ENCODE measurements around the gene IKZF2.

DNA sequence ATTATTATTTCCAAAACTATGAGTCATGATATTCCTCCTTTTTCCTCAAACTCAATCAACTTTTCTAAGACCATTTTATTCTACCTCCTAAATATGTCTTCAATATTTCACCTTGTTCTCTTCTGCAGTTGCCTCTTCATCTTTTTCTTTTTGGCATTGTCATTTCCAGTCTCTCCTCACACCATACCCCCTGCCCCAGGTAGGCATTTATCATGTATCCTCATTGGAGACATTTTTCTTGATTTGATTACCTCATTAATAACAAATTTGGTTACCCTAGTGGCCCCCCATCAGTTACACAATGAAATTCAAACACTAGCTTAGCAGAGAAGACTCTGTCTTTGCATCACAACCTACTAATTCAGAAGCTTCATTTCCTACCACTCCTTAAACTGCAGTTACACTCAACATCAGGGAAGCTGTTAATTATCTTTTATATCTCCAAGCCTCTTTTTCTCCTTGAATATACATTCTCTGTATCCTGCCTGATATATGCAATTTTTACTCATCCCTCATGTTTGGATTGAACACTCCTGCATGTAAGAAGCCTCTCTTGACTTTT lies 133.0 kb downstream of the IKZF2 start:
- TF ChIP-seq EZH2phosphoT487 (IDR thresholded peaks at IDR 0.05; ENCODE audit: low read length): no peak
- TF ChIP-seq, protein P1, sequence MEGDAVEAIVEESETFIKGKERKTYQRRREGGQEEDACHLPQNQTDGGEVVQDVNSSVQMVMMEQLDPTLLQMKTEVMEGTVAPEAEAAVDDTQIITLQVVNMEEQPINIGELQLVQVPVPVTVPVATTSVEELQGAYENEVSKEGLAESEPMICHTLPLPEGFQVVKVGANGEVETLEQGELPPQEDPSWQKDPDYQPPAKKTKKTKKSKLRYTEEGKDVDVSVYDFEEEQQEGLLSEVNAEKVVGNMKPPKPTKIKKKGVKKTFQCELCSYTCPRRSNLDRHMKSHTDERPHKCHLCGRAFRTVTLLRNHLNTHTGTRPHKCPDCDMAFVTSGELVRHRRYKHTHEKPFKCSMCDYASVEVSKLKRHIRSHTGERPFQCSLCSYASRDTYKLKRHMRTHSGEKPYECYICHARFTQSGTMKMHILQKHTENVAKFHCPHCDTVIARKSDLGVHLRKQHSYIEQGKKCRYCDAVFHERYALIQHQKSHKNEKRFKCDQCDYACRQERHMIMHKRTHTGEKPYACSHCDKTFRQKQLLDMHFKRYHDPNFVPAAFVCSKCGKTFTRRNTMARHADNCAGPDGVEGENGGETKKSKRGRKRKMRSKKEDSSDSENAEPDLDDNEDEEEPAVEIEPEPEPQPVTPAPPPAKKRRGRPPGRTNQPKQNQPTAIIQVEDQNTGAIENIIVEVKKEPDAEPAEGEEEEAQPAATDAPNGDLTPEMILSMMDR (IDR thresholded peaks at IDR 0.05; ENCODE audit: low read length): no peak
- no peak for TF ChIP-seq EZH2 (optimal IDR thresholded peaks at IDR 0.05; ENCODE audit: low read depth, low read length)

All from MM.1S (cell line).